Measurements from ENCODE around the gene KRT4.

The KRT4 gene

GRCh38 chr12:52824741-52825410 is 11.0 kb upstream of the KRT4 start:
- H3K4me3 ChIP-seq (ENCODE audit: low read depth, low read length) = no peak overlapping the region
- DNase-seq (ENCODE audit: low read depth) = no peak

- DNase-seq (ENCODE audit: low read depth) = no peak
Observed at GRCh38 chr12:52823761-52824450, 10.0 kb upstream of the KRT4 start.

GRCh38 chr12:52822771-52823510 is 9.0 kb upstream of the KRT4 start:
- no peak for DNase-seq (ENCODE audit: low read depth)
- no peak overlapping the region for H3K4me3 ChIP-seq (ENCODE audit: low read depth, low read length)

More at GRCh38 chr12:52823761-52824450, 10.0 kb upstream of the KRT4 start:
- no peak overlapping the region for H3K4me3 ChIP-seq (ENCODE audit: low read depth, low read length)

GRCh38 chr12:52821826-52822660 is 8.1 kb upstream of the KRT4 start:
- no peak overlapping the region for H3K4me3 ChIP-seq (ENCODE audit: low read depth, low read length)
- DNase-seq (ENCODE audit: low read depth) = no peak

- H3K4me3 ChIP-seq (ENCODE audit: low read depth, low read length) = no peak overlapping the region
- no peak for DNase-seq (ENCODE audit: low read depth)
Observed at GRCh38 chr12:52821071-52821730, 7.3 kb upstream of the KRT4 start.

- DNase-seq (ENCODE audit: low read depth) = no peak
Observed at GRCh38 chr12:52820521-52820920, 6.6 kb upstream of the KRT4 start.

GRCh38 chr12:52819731-52820510 is 6.0 kb upstream of the KRT4 start:
- no peak for DNase-seq (ENCODE audit: low read depth)
- H3K4me3 ChIP-seq (ENCODE audit: low read depth, low read length) = no peak overlapping the region

More at GRCh38 chr12:52820521-52820920, 6.6 kb upstream of the KRT4 start:
- no peak overlapping the region for H3K4me3 ChIP-seq (ENCODE audit: low read depth, low read length)

- H3K4me3 ChIP-seq (ENCODE audit: low read depth, low read length) = no peak overlapping the region
- DNase-seq (ENCODE audit: low read depth) = no peak
Observed at GRCh38 chr12:52818887-52819420, 5.0 kb upstream of the KRT4 start.

GRCh38 chr12:52818388-52818787 is 4.5 kb upstream of the KRT4 start:
- no peak overlapping the region for H3K4me3 ChIP-seq (ENCODE audit: low read depth, low read length)
- DNase-seq (ENCODE audit: low read depth) = no peak

- DNase-seq (ENCODE audit: low read depth) = no peak
Observed at GRCh38 chr12:52817699-52818238, 3.9 kb upstream of the KRT4 start.

GRCh38 chr12:52817003-52817698 is 3.2 kb upstream of the KRT4 start:
- no peak overlapping the region for H3K4me3 ChIP-seq (ENCODE audit: low read depth, low read length)
- no peak for DNase-seq (ENCODE audit: low read depth)

More at GRCh38 chr12:52817699-52818238, 3.9 kb upstream of the KRT4 start:
- H3K4me3 ChIP-seq (ENCODE audit: low read depth, low read length) = no peak overlapping the region

- no peak overlapping the region for H3K4me3 ChIP-seq (ENCODE audit: low read depth, low read length)
- DNase-seq (ENCODE audit: low read depth) = no peak
Observed at GRCh38 chr12:52815676-52816588, 2.0 kb upstream of the KRT4 start.

GRCh38 chr12:52815161-52815560 is 1.2 kb upstream of the KRT4 start:
- no peak for DNase-seq (ENCODE audit: low read depth)
- no peak overlapping the region for H3K4me3 ChIP-seq (ENCODE audit: low read depth, low read length)

GRCh38 chr12:52814710-52815155 is 817 bp upstream of the KRT4 start:
- H3K4me3 ChIP-seq (ENCODE audit: low read depth, low read length) = no peak overlapping the region
- DNase-seq (ENCODE audit: low read depth) = no peak

GRCh38 chr12:52813203-52813819 is 605 bp downstream of the KRT4 start:
- no peak for DNase-seq (ENCODE audit: low read depth)
- H3K4me3 ChIP-seq (ENCODE audit: low read depth, low read length) = no peak overlapping the region

GRCh38 chr12:52812749-52813148 is 1.2 kb downstream of the KRT4 start:
- no peak for DNase-seq (ENCODE audit: low read depth)
- H3K4me3 ChIP-seq (ENCODE audit: low read depth, low read length) = no peak overlapping the region

Measured in skeletal muscle cell (primary cell).